ENCODE results near the gene CACNA1A.

Gene CACNA1A

GRCh38 chr19:13225085-13225484 is 281.2 kb downstream of the CACNA1A start:
- no peak for DNase-seq (ENCODE audit: extremely low spot score)
- no peak for TF ChIP-seq CTCF (IDR thresholded peaks at IDR 0.05; ENCODE audit: control extremely low read depth, extremely low read depth, low read depth, missing control alignments)
- POLR2A ChIA-PET = no interaction called here
- CTCF ChIA-PET = no interaction called here

GRCh38 chr19:13220847-13221246 is 285.4 kb downstream of the CACNA1A start:
- TF ChIP-seq CTCF (IDR thresholded peaks at IDR 0.05; ENCODE audit: control extremely low read depth, extremely low read depth, low read depth, missing control alignments) = no peak
- DNase-seq (ENCODE audit: extremely low spot score) = no peak
- ChIA-PET POLR2A (no interaction called here), CTCF (no interaction called here)

- POLR2A ChIA-PET = interaction anchor here (1.0 kb wide), 1 partner anchor 532 kb away, joined by 6 read pairs; a partner anchor contains a TSS
- CTCF ChIA-PET = interaction anchor here (1.2 to 1.6 kb wide), 3 partner anchors 21 to 250 kb away, joined by 3 read pairs; no protein-coding TSS in a partner anchor
- no peak for TF ChIP-seq CTCF (IDR thresholded peaks at IDR 0.05; ENCODE audit: control extremely low read depth, extremely low read depth, low read depth, missing control alignments)
- no peak for DNase-seq (ENCODE audit: extremely low spot score)
Measured at GRCh38 chr19:13215572-13216380, 290.5 kb downstream of the CACNA1A start.

GRCh38 chr19:13214036-13214730 is 292.1 kb downstream of the CACNA1A start:
- TF ChIP-seq CTCF (IDR thresholded peaks at IDR 0.05; ENCODE audit: control extremely low read depth, extremely low read depth, low read depth, missing control alignments) = no peak
- CTCF ChIA-PET = interaction anchor here (0.7 to 2.4 kb wide), 5 partner anchors 10 to 120 kb away, joined by 3 to 11 read pairs (median 4); no protein-coding TSS in a partner anchor
- DNase-seq (ENCODE audit: extremely low spot score) = no peak
- POLR2A ChIA-PET = no interaction called here

GRCh38 chr19:13212759-13213330 is 293.4 kb downstream of the CACNA1A start:
- ChIA-PET POLR2A (no interaction called here), CTCF (interaction anchor here (0.6 to 2.4 kb wide), 6 partner anchors 9 to 308 kb away, joined by 3 to 11 read pairs (median 4); no protein-coding TSS in a partner anchor)
- DNase-seq (ENCODE audit: extremely low spot score) = peak; percentile 65
- peak; percentile 83 for TF ChIP-seq CTCF (IDR thresholded peaks at IDR 0.05; ENCODE audit: control extremely low read depth, extremely low read depth, low read depth, missing control alignments)

All from GM10248 (cell line).